CD14-positive monocyte (primary cell): ENCODE measurements around the gene CDH9. TPM values are rescaled to one million over a fixed set of nuclear protein-coding genes. Genes with fewer than 3 reads are reported as not detected.
"Not testable (repeated sequence)": the region's sequence is repeated elsewhere in the genome, so short reads cannot be mapped to it uniquely, and the experiment has no call there.

ENCODE experiments used
- DNase-seq, 3 donors: peaks; one replicate each; pipeline ENCODE4 v3.0.0-alpha.2; 2011 to 2022
- H2AFZ ChIP-seq: 2 replicates; pipeline ENCODE4 v1.6.0; 2012; ENCODE audit warnings: mild to moderate bottlenecking, low read depth, low read length, inconsistent platforms; ENCODE audit not compliant: insufficient read depth, poor library complexity, severe bottlenecking
- H3K27ac ChIP-seq, 2 donors: 1 replicate in 1 of 2; 2 replicates in 1 of 2; pipeline ENCODE4 v1.5.1; 2012 to 2013; ENCODE audit warnings: low read length in 2 of 2, control low read depth in 1 of 2, inconsistent platforms in 1 of 2, low read depth in 1 of 2, mild to moderate bottlenecking in 1 of 2
- H3K27me3 ChIP-seq, 2 donors: one replicate each; pipeline versions ENCODE4 v1.6.0 to v1.6.1; 2011 to 2013; ENCODE audit warnings: low read length in 2 of 2; ENCODE audit not compliant: control insufficient read depth in 2 of 2, insufficient read depth in 2 of 2
- H3K36me3 ChIP-seq, 2 donors: replicated peaks in 1 of 2; 1 replicate in 1 of 2; 2 replicates in 1 of 2; pipeline versions ENCODE4 v1.5.1 to v1.6.1; 2012 to 2013; ENCODE audit warnings: low read length in 2 of 2, control low read depth in 1 of 2, inconsistent platforms in 1 of 2, mild to moderate bottlenecking in 1 of 2; ENCODE audit not compliant: insufficient read depth in 2 of 2, control insufficient read depth in 1 of 2
- H3K4me1 ChIP-seq, 2 donors: 1 replicate in 1 of 2; 2 replicates in 1 of 2; pipeline versions ENCODE4 v1.5.1 to v1.6.1; 2012 to 2013; ENCODE audit warnings: low read length in 2 of 2, control low read depth in 1 of 2, inconsistent platforms in 1 of 2, mild to moderate bottlenecking in 1 of 2, moderate library complexity in 1 of 2; ENCODE audit not compliant: insufficient read depth in 2 of 2, control insufficient read depth in 1 of 2
- H3K4me2 ChIP-seq: replicated peaks from 2 replicates; pipeline ENCODE3; 2012; ENCODE audit warnings: low read length, moderate library complexity, mild to moderate bottlenecking; ENCODE audit not compliant: poor library complexity, severe bottlenecking; ENCODE audit errors: extremely low read depth
- H3K4me3 ChIP-seq, 3 experiments: fragments of 200-600 bp in 1 of 3; sonication (generic) in 1 of 3; replicated peaks in 1 of 3; 1 replicate in 2 of 3; 2 replicates in 1 of 3; pipeline ENCODE4 v1.5.1; 2011 to 2013; ENCODE audit warnings: low read length in 3 of 3, mild to moderate bottlenecking in 3 of 3, control low read depth in 2 of 3, low read depth in 2 of 3, inconsistent platforms in 1 of 3, moderate library complexity in 1 of 3
- H3K79me2 ChIP-seq: 2 replicates; pipeline ENCODE4 v1.6.0; 2012; ENCODE audit warnings: mild to moderate bottlenecking, control low read depth, inconsistent platforms, low read length, moderate library complexity; ENCODE audit not compliant: insufficient read depth
- H3K9ac ChIP-seq: 2 replicates; pipeline ENCODE4 v1.6.0; 2017; ENCODE audit warnings: low read length, mild to moderate bottlenecking; ENCODE audit not compliant: insufficient read depth, poor library complexity, severe bottlenecking
- H3K9me3 ChIP-seq, 2 donors: replicated peaks in 1 of 2; 1 replicate in 1 of 2; 2 replicates in 1 of 2; pipeline versions ENCODE4 v1.5.1 to v1.6.1; 2012 to 2013; ENCODE audit warnings: low read length in 2 of 2, control low read depth in 1 of 2; ENCODE audit not compliant: control insufficient read depth in 1 of 2, insufficient read depth in 1 of 2
- H4K20me1 ChIP-seq: 2 replicates; pipeline ENCODE4 v1.6.0; 2012; ENCODE audit warnings: mild to moderate bottlenecking, low read length, control low read depth, moderate library complexity; ENCODE audit not compliant: insufficient read depth
- H3K27ac Mint-ChIP-seq, 7 donors: one replicate each; pipeline ENCODE4 v1.8.0; 2020; ENCODE audit warnings: mild to moderate bottlenecking in 7 of 7, mixed read lengths in 7 of 7, moderate library complexity in 6 of 7, inconsistent platforms in 2 of 7
- H3K27me3 Mint-ChIP-seq, 3 donors: one replicate each; pipeline ENCODE4 v1.8.0; 2021 to 2022; ENCODE audit warnings: low read depth in 3 of 3, mild to moderate bottlenecking in 3 of 3, mixed read lengths in 3 of 3, moderate library complexity in 3 of 3, inconsistent platforms in 1 of 3
- H3K36me3 Mint-ChIP-seq, 2 donors: one replicate each; pipeline ENCODE4 v1.8.0; 2020; ENCODE audit warnings: mixed read lengths in 2 of 2, inconsistent platforms in 1 of 2, mild to moderate bottlenecking in 1 of 2
- H3K4me1 Mint-ChIP-seq: one replicate; pipeline ENCODE4 v1.8.0; 2020; ENCODE audit warnings: mild to moderate bottlenecking, mixed read lengths
- H3K4me3 Mint-ChIP-seq, 2 donors: one replicate each; pipeline ENCODE4 v1.8.0; 2020; ENCODE audit warnings: mild to moderate bottlenecking in 2 of 2, mixed read lengths in 2 of 2, moderate library complexity in 1 of 2
- H3K9me3 Mint-ChIP-seq, 7 donors: one replicate each; pipeline ENCODE4 v1.8.0; 2020 to 2022; ENCODE audit warnings: mixed read lengths in 7 of 7, mild to moderate bottlenecking in 6 of 7, moderate library complexity in 6 of 7, inconsistent platforms in 2 of 7
- WGBS: methylation state at CpG from one replicate; pipeline ENCODE4 v1.1.5; 2013; ENCODE audit warnings: missing lambda C conversion rate; ENCODE audit not compliant: insufficient coverage; 5-methylcytosine and 5-hydroxymethylcytosine counted together
- intact Hi-C, 2 donors: fragments of 100-400 bp; cut with micrococcal nuclease; formaldehyde crosslinking; loops; one replicate each; pipeline versions ENCODE4 v1.15.0 to v1.15.1; 2023
- polyA plus RNA-seq, 3 donors: library from polyadenylated mRNA; depleted of rRNA in 1 of 3; unstranded in 2 of 3; stranded (reverse) in 1 of 3; fragments of 300-500 nt in 2 of 3; fragments of >200 nt in 1 of 3; fragmentation: Illumina TruSeq in 2 of 3; gene quantifications; 1 replicate in 2 of 3; 2 replicates in 1 of 3; pipeline ENCODE4 v1.2.3, GENCODE V29; 2012 to 2021
- TF ChIP-seq, protein P1 (sequence below): fragments of 200-600 bp; IDR thresholded peaks from one replicate; pipeline ENCODE4 v1.8.0; 2022; ENCODE audit warnings: antibody characterized with exemption, mild to moderate bottlenecking

CDH9 gene
- polyA plus RNA-seq, 3 donors = not detected

- Histone ChIP-seq H3K9me3 (peaks cover 22 to 39% of the 10 kb centered on the region in 2 donors), H3K4me1 (no peaks in the 10 kb centered on the region)
Observed at GRCh38 chr5:26856238-26856637, 182.1 kb downstream of the CDH9 start.

DNA sequence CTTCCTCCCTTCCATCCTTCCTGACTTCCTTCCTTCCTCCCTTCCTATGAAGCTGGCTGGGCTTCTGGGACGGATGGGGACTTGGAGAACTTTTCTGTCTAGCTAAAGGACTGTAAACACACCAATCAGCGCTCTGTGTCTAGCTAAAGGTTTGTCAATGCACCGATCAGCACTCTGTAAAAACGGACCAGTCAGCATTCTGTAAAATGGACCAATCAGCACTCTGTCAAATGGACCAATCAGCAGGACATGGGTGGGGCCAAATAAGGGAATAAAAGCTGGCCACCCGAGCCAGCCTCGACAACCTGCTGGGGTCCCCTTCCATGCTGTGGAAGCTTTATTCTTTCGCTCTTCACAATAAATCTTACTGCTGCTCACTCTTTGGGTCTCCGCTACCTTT, 185.9 kb downstream of the CDH9 start:
- H3K4me3 Mint-ChIP-seq, H3K4me3 ChIP-seq, H3K4me1 Mint-ChIP-seq, DNase-seq, H3K27me3 Mint-ChIP-seq, H3K27ac ChIP-seq, H3K27ac Mint-ChIP-seq, intact Hi-C loops, H3K4me1 ChIP-seq, H3K79me2 ChIP-seq, H3K36me3 ChIP-seq, H4K20me1 ChIP-seq, H3K36me3 Mint-ChIP-seq, H3K27me3 ChIP-seq, H2AFZ ChIP-seq, H3K9ac ChIP-seq, H3K4me2 ChIP-seq: not testable (repeated sequence)
- 96% methylated on average over 8 of the region's 8 CpGs for WGBS
- peaks cover 6 to 23% (median 11%) of the 10 kb centered on the region in 7 donors for H3K9me3 Mint-ChIP-seq
- H3K9me3 ChIP-seq = peaks cover 22 to 39% of the 10 kb centered on the region in 2 donors

More at GRCh38 chr5:26856238-26856637, 182.1 kb downstream of the CDH9 start:
- no peaks in the 10 kb centered on the region for H3K4me1 Mint-ChIP-seq
- H3K4me3 Mint-ChIP-seq = no peak overlapping the region
- H3K27ac ChIP-seq = no peak overlapping the region
- H3K4me3 ChIP-seq = no peak overlapping the region
- intact Hi-C loops = no loop called here
- H3K36me3 ChIP-seq = no peaks in the 10 kb centered on the region
- no peak overlapping the region for H3K4me2 ChIP-seq
- H3K79me2 ChIP-seq = no peaks in the 10 kb centered on the region
- no peak for DNase-seq
- no peaks in the 10 kb centered on the region for H3K27me3 Mint-ChIP-seq
- H4K20me1 ChIP-seq = no peaks in the 10 kb centered on the region
- TF ChIP-seq, protein P1, sequence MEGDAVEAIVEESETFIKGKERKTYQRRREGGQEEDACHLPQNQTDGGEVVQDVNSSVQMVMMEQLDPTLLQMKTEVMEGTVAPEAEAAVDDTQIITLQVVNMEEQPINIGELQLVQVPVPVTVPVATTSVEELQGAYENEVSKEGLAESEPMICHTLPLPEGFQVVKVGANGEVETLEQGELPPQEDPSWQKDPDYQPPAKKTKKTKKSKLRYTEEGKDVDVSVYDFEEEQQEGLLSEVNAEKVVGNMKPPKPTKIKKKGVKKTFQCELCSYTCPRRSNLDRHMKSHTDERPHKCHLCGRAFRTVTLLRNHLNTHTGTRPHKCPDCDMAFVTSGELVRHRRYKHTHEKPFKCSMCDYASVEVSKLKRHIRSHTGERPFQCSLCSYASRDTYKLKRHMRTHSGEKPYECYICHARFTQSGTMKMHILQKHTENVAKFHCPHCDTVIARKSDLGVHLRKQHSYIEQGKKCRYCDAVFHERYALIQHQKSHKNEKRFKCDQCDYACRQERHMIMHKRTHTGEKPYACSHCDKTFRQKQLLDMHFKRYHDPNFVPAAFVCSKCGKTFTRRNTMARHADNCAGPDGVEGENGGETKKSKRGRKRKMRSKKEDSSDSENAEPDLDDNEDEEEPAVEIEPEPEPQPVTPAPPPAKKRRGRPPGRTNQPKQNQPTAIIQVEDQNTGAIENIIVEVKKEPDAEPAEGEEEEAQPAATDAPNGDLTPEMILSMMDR = no peak
- H3K9me3 Mint-ChIP-seq = peaks cover 4 to 19% (median 12%) of the 10 kb centered on the region in 7 donors
- H2AFZ ChIP-seq = no peak overlapping the region
- H3K27me3 ChIP-seq = no peaks in the 10 kb centered on the region
- no peaks in the 10 kb centered on the region for H3K36me3 Mint-ChIP-seq
- H3K27ac Mint-ChIP-seq = no peak overlapping the region
- no peak overlapping the region for H3K9ac ChIP-seq
